ENCODE data around the gene TRIM24. TPM values are rescaled to one million over a fixed set of nuclear protein-coding genes. Genes with fewer than 3 reads are reported as not detected.

Gene TRIM24
- total RNA-seq, 1 donor from 2014 or later, result 14.3 TPM

- no peak for ATAC-seq (ENCODE audit: low read depth)
- POLR2A ChIA-PET, result no interaction called here
These were observed 142.4 kb downstream of the TRIM24 start for GRCh38 chr7:138602451-138602850.

GRCh38 chr7:138603549-138604318, 143.7 kb downstream of the TRIM24 start:
- no peak for TF ChIP-seq CTCF (IDR thresholded peaks at IDR 0.05)
- POLR2A ChIA-PET, result no interaction called here
- CTCF ChIA-PET, result no interaction called here
- no peaks in the 10 kb centered on the region for H3K9me3 Mint-ChIP-seq
- H3K27ac Mint-ChIP-seq, result no peak overlapping the region
- no peak overlapping the region for H3K4me3 Mint-ChIP-seq
- no peaks in the 10 kb centered on the region for H3K36me3 Mint-ChIP-seq (ENCODE audit: low read depth)
- intact Hi-C loops (cut with micrococcal nuclease), result no loop called here
- ATAC-seq (ENCODE audit: low read depth) (no peak), DNase-seq (no peak)
- H3K4me1 Mint-ChIP-seq, result peaks cover 3% of the 10 kb centered on the region
- H3K27me3 Mint-ChIP-seq, result peaks cover 6% of the 10 kb centered on the region

More at GRCh38 chr7:138602451-138602850, 142.4 kb downstream of the TRIM24 start:
- Mint-ChIP-seq H3K27ac (no peak overlapping the region), H3K4me3 (no peak overlapping the region), H3K4me1 (no peaks in the 10 kb centered on the region), H3K9me3 (no peaks in the 10 kb centered on the region), H3K27me3 (peaks cover 6% of the 10 kb centered on the region), H3K36me3 (ENCODE audit: low read depth) (no peaks in the 10 kb centered on the region)
- TF ChIP-seq CTCF (IDR thresholded peaks at IDR 0.05), result no peak
- intact Hi-C loops (cut with micrococcal nuclease), result no loop called here
- CTCF ChIA-PET, result no interaction called here
- DNase-seq, result no peak

GRCh38 chr7:138606236-138606635, 146.2 kb downstream of the TRIM24 start:
- H3K36me3 Mint-ChIP-seq (ENCODE audit: low read depth), result no peaks in the 10 kb centered on the region
- H3K4me3 Mint-ChIP-seq, result no peak overlapping the region
- CTCF ChIA-PET, result no interaction called here
- no peaks in the 10 kb centered on the region for H3K9me3 Mint-ChIP-seq
- ATAC-seq (ENCODE audit: low read depth), result no peak
- DNase-seq, result no peak
- no peak overlapping the region for H3K27ac Mint-ChIP-seq
- TF ChIP-seq CTCF (IDR thresholded peaks at IDR 0.05), result no peak
- H3K27me3 Mint-ChIP-seq, result no peaks in the 10 kb centered on the region
- POLR2A ChIA-PET, result no interaction called here
- intact Hi-C loops (cut with micrococcal nuclease), result no loop called here
- H3K4me1 Mint-ChIP-seq, result peaks cover 3% of the 10 kb centered on the region

GRCh38 chr7:138607216-138608126, 147.4 kb downstream of the TRIM24 start:
- POLR2A ChIA-PET, result interaction anchor here (0.6 kb wide), 1 partner anchor 145 kb away, joined by 3 read pairs; no protein-coding TSS in a partner anchor

More at GRCh38 chr7:138607216-138608126, 147.4 kb downstream of the TRIM24 start:
- TF ChIP-seq CTCF (IDR thresholded peaks at IDR 0.05), result no peak
- CTCF ChIA-PET, result no interaction called here
- Mint-ChIP-seq H3K4me1 (peaks cover 3% of the 10 kb centered on the region), H3K4me3 (no peak overlapping the region), H3K27ac (no peak overlapping the region), H3K36me3 (ENCODE audit: low read depth) (no peaks in the 10 kb centered on the region), H3K9me3 (no peaks in the 10 kb centered on the region), H3K27me3 (no peaks in the 10 kb centered on the region)
- intact Hi-C loops (cut with micrococcal nuclease), result no loop called here
- ATAC-seq (ENCODE audit: low read depth), result no peak
- DNase-seq, result no peak
